GM12801 (cell line): ENCODE data around the gene LRRC4C.

Experiments
- TF ChIP-seq, protein P1 (sequence below): IDR thresholded peaks from one replicate; pipeline ENCODE4 v1.5.1; 2011; ENCODE audit warnings: control low read depth; ENCODE audit not compliant: insufficient read length; ENCODE audit errors: extremely low read depth

LRRC4C gene

DNA sequence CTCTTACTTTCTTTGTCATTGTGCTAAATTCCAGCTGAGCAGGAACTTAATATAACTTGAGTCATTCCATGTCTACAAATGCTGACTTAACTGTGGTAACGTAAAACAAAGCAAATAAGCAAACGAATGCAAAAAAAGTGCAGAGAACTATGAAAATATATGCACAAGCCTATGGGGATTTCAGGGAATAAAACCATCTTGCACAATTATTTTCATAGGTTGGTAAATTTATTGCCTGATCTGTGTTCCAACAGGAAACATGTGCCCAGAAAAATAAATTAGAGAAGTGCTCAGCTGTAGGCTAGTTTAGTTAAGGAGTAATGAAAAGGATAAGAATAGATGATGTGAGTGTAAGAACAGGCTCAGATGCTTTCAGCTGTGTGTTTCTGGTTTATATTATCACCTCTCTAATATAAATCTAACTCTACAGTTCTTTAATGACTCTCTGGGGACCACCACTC lies 1169.3 kb downstream of the LRRC4C start:
- TF ChIP-seq, protein P1, sequence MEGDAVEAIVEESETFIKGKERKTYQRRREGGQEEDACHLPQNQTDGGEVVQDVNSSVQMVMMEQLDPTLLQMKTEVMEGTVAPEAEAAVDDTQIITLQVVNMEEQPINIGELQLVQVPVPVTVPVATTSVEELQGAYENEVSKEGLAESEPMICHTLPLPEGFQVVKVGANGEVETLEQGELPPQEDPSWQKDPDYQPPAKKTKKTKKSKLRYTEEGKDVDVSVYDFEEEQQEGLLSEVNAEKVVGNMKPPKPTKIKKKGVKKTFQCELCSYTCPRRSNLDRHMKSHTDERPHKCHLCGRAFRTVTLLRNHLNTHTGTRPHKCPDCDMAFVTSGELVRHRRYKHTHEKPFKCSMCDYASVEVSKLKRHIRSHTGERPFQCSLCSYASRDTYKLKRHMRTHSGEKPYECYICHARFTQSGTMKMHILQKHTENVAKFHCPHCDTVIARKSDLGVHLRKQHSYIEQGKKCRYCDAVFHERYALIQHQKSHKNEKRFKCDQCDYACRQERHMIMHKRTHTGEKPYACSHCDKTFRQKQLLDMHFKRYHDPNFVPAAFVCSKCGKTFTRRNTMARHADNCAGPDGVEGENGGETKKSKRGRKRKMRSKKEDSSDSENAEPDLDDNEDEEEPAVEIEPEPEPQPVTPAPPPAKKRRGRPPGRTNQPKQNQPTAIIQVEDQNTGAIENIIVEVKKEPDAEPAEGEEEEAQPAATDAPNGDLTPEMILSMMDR, result no peak

GRCh38 chr11:40289370-40289769 lies 1170.1 kb downstream of the LRRC4C start:
- TF ChIP-seq, protein P1, result no peak

DNA sequence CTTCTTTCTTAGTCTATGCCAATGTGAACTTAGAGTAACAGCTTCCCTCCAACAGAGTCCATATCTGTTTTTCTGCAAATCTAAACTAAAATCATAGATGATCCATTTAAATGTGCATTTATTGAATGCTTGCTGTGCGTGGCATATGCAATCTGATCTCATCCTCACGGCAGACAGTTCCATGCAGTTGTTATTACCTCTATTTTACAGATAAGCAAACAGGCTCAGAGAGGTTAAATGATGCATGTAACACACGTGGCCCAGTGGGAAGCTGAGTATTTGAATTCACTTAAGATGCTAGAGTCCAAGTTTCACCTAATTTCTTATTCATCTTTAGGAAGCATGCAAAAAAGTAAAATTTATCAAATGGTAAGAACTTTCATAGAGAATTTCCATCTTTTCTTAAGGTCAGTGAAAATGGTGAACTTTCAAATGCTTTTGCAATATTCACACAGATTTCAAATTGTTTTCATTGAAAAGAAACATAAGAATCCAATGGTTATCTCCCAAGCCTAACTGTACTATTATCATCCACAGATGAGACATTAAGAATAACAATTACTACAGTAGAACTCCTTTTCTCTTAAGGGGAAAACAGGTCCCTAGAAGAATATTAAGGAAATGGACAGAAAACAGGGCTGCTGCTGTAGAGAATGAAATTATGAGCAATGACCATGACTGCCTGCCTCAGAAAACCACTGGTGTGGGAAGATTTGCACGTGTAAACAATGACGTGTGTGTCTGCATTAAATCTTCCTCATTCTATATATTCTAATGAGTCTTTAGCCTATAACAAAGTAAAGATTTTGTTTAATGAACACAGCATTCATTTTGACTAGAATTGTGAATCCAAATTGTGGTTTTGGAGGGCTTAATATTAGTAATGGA lies 1171.3 kb downstream of the LRRC4C start:
- TF ChIP-seq, protein P1, result no peak

DNA sequence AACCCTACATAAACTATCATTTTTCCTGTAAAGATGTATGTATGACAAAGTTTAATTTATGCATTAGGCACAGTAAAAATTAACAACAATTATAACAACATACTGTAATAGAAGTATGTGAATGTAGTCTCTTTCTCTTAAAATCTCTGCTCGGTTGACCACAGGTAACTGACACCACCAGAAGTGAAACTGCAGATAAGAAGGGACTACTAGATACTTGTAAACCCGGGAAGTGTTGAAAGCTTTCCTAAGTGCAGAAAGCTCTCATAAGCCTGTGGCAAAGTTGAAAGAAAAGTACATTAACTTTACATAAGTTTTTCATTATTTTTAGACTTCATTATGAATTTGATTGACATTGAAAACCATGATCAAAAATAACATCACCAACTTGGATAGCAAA lies 1173.3 kb downstream of the LRRC4C start:
- TF ChIP-seq, protein P1, result no peak

DNA sequence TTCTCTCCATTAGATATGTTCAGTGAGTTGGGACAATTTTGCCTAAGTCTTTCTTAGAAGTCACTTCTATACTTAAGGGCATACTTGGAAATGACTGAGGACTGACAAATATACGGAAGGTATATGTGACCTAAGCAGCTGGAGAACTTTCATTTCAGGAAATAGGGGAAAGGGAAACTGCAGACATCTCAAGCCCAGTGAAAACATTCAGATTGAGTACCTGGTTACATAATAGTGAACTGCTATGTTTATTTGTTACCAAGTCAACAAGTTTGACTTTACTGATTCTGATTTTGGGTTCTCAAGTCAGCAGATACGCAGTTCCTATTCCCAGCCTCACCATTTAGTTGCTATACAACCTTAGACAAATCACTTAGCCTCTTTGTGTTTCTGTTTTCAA lies 1173.9 kb downstream of the LRRC4C start:
- TF ChIP-seq, protein P1, result no peak

- TF ChIP-seq, protein P1, result no peak
Observed at GRCh38 chr11:40281052-40281580, 1178.3 kb downstream of the LRRC4C start.

GRCh38 chr11:40280159-40281051 lies 1179.0 kb downstream of the LRRC4C start:
- TF ChIP-seq, protein P1, result no peak
